GM19324 (cell line): ENCODE results near the gene KRTAP2-2.
"Not testable (repeated sequence)": the region's sequence is repeated elsewhere in the genome, so short reads cannot be mapped to it uniquely, and the experiment has no call there.

Source experiments
- ATAC-seq: cut with Tn5 transposase; IDR thresholded peaks from one replicate; pipeline ENCODE4 v1.9.1; 2021; ENCODE audit warnings: mild to moderate bottlenecking, moderate library complexity; ENCODE audit not compliant: unreplicated experiment, low FRiP score

Gene KRTAP2-2

DNA sequence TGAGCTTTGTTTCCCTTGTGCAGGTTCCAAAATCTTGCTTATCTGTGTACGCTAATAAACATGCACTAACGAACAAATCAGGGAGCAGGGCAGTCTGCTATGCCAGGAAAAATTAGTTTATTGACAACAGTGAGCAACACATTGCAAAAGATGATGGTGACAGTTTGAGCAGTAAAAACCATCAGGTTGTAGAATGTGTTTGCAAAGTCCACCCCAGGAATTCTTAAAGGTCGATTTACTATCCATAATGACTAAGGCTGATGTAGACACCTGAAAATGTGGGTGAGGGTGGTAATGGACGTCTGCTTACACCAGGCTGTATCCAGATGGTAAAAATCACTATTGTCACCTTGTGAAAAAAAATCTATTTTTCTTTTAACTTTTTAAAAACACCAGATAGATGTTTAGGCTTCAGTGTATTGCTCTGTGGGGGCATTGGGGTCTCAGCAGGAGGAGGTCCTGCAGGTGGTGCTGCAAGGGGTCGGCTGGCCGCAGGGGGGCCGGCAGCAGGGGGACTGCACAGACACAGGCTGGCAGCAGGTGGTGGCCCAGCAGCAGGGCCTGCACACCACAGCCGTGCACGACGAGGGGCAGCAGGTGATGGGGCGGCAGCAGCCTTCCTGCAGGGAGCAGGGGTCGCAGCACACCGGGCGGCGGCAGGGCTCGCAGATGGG is 10.1 kb upstream of the KRTAP2-2 start:
- not testable (repeated sequence) for ATAC-seq

DNA sequence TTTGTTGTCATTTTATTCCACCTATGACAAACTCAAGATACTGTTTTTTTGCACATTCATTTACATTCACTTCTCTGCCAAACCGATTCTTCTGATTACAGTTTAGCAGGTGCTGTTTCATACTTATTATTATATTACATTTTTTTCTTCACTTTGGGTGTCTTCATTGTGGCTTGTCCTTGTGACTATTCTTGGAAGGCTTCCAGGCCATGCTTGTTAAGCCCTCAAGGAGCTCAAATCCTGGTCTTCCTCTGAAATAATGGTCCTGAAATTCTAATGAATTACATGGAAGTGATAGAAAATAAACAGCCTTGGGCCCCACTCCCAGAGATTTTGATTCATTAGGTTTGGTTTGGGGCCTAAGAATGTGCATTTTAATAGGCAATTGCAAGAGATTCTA is 9.3 kb upstream of the KRTAP2-2 start:
- ATAC-seq = no peak

DNA sequence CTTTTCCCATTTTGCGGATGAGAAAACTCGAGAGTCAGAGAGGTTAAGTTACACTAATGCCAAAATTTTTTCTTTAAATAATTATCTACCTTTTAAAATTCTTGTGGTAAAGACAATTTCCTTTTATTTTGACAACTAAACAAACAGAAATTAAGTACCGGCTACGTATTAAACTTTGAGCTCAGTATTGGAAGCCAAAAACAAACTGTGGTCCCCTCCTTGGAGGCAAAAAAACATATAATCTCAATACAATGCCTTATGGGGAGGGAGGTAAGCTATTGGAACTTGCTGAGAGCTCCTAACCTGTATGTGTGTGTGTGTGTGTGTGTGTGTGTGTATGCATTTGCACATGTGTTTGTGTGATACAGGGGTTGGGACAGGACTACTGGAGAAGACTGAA is 8.4 kb upstream of the KRTAP2-2 start:
- ATAC-seq = no peak

DNA sequence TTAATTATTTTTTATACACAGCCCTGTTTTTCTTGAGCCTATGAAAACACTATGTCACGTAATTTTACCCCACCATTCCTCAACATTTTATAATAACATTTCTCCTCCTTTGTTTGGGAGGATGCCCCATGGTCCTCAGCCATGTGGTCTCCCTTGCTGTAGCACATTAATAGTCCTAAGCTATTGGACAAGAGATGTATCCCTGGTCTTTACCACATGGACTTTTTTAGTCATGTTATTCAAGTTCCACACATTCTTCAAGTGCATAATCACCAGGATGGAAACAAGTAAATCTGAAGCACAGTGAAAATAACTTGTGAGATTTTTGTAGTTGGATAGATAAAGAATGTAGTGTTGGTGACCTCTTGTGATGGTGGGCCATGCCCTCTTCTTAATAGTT is 6.9 kb upstream of the KRTAP2-2 start:
- no peak for ATAC-seq

DNA sequence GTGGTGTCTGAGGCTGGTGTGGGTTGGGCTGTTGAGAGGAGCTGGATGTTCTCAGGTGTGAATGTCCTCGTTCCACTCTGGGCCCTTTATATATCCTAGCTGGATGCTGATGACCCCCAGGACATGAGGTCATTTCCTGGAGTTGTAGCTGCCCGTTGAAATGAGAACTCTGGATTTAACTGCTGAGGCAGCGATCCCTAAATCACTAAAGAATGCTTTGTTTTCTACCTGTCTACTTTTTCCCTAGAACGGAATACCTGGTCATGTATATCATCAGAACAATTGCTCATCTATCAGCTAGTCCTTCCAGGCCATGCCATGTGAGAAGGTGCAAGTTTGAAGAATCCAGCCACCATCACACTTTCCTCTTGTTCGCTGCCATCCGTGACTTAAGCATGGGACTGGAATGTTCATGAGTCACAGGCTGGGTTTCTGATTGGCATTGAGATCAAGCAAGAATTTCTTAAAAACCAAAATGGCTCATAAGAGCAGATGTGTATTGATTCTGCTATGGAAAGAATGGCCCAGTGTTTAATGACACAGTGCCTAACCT is 5.1 kb upstream of the KRTAP2-2 start, which contains the start of gene KRTAP2-3:
Gene KRTAP2-3 (minus strand): TSS at position 63 of the 553 bp plus-strand sequence. CDS start 64 bp downstream, outside the sequence.
- ATAC-seq = no peak

DNA sequence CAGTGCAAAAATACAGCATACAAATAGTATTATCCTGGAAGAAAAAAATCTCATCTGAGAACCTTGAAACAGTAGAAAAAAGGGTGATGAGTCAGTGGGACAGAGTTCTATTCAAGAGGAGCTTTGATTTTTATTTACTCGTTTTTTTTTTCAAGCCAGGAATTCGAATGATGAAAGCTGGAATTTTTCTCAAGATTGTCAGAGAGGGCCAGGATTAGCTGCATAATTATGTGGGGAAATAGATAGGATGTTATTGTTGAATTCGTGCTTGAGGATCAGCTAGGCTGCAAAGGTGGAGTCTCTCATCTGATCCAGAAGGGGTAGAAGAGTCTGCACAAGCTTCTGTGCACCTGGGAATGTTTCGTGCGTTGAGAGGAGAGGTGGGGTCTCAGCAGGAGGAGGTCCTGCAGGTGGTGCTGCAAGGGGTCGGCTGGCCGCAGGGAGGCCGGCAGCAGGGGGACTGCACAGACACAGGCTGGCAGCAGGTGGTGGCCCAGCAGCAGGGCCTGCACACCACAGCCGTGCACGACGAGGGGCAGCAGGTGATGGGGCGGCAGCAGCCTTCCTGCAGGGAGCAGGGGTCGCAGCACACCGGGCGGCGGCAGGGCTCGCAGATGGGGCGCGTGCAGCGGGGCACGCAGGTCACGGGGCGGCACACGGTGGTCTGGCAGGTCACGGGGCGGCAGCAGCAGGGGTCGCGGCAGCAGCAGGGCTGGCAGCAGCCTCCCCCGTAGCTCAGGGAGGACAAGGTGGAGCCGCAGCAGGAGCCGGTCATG is 4.4 kb upstream of the KRTAP2-2 start:
- not testable (repeated sequence) for ATAC-seq

DNA sequence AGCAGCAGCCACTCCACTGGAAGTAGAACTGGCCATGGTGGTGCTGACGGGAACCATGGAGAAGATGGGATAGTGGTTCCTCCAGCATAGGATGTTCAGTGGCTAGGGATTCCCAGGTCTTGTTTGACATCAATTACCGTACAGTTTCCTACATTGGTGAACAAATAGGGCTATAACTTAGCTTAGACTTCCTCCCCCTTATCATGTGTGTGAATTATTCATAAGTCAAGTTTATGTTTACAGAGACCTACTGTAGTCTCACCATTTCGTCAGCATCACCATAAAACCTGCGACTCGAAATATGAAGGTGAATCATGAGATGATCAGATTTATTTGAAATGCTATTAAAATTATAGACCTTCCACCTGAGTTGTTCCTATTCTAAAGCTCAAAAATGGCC is 3.7 kb upstream of the KRTAP2-2 start:
- no peak for ATAC-seq

DNA sequence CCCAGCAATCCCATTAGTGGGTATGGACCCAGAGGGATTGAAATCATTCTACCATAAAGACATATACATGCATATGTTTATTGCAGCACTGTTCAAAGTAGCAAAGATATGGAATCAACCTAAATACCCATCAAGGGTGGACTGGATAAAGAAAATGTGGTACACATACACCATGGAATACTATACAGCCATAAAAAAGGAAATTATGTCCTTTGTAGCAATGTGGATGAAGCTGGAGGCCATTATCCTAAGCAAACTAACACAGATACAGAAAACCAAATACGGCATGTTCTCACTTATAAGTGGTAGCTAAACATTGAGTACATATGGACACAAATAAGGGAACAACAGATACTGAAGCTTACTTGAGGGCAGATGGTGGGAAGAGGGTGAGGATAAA is 2.5 kb upstream of the KRTAP2-2 start:
- no peak for ATAC-seq

DNA sequence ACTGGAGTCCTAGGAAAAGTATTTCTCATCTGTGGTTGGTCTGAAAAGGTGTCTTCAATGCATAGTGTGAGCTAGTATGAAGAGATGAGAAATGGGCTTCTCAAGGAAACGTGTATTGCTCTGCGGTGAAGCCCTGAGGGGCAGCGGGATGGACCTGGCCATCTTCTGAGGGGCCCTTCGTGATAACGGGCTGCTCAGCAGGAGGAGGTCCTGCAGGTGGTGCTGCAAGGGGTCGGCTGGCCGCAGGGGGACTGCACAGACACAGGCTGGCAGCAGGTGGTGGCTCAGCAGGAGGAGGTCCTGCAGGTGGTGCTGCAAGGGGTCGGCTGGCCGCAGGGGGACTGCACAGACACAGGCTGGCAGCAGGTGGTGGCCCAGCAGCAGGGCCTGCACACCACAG is 474 bp downstream of the KRTAP2-2 start:
- ATAC-seq = not testable (repeated sequence)

DNA sequence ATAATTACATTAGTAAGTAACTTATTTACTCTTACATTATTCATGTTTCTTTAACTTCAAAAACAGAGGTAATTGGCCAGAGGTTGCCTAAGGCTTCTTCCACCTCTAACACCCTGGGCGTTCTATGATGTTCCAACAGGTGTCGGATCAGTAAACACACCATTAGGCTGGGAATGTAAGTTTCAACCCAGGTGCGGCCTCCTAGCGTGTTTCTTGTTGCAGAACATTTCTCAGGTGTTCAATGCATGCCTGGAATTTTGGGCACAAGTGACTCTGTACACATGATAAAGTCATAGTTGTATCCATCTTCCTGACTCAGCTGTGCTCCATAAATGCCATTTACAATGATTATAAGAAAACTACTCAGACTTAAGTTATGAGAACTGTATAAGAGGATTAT is 1.0 kb downstream of the KRTAP2-2 start:
- ATAC-seq = no peak

DNA sequence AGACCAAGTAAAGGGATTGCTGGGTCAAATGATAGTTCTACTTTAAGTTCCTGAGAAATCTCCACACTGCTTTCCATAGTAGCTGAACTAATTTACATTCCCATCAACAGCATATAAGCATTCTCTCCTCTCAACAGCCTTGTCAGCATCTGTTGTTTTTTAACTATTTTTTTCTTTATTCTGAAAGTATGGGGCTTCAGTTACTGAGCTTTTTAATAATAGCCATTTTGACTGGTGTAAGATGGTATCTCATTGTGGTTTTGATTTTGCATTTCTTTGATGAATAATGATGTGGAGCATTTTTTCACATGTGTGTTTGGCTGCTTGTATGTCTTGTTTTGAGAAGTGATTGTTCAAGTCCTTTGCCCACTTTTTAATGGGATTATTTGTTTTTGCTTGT is 2.5 kb downstream of the KRTAP2-2 start:
- ATAC-seq = no peak

DNA sequence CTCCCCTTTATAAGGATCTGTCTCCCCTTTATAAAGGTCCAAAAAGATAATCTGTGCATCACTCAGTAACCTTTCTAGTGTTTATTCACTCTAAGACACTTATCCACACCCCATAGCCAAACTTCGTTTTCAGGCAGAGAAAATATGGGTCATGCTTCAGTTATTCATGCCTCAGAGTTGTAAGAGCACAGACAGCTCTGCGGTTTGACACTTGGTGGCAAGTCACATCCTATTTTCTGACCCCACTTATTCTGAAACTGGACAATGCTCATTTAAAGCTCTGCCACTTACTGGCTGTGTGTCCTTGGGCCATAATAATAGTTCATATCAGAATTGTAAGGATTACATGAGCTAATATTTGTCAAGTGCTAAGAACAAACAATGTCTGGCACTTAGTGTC is 5.9 kb downstream of the KRTAP2-2 start:
- no peak for ATAC-seq

DNA sequence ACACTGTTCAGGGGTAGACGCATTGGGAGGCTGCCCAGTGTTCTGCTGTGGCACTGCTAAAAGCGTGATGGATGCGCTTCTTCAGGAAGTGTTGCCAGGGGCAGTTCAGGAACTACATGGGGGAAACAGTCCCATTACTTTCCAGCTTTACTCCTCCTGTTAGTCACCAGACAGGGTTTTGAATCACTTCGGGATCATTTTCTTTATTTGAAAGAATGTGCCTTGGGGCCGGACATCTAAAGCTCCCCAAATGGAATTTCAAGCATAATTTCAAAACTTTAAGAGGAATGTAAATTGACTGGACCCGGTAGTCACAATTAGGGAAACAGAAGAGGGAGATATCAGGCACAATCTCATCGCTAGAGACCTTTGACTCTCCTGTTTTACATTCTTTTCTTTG is 6.6 kb downstream of the KRTAP2-2 start:
- ATAC-seq = no peak

DNA sequence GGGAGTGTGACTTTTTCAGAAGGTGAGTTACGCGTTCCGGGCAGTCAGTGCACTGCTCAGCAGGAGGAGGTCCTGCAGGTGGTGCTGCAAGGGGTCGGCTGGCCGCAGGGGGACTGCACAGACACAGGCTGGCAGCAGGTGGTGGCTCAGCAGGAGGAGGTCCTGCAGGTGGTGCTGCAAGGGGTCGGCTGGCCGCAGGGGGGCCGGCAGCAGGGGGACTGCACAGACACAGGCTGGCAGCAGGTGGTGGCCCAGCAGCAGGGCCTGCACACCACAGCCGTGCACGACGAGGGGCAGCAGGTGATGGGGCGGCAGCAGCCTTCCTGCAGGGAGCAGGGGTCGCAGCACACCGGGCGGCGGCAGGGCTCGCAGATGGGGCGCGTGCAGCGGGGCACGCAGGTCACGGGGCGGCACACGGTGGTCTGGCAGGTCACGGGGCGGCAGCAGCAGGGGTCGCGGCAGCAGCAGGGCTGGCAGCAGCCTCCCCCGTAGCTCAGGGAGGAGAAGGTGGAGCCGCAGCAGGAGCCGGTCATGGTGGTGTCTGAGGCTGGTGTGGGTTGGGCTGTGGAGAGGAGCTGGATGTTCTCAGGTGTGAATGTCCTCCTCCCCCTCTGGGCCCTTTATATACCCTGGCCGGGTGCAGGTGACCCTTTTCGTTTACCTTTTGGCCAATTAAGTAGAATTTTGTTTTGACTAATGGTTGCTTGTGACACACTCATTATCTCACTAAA is 8.1 kb downstream of the KRTAP2-2 start, which contains the start of gene KRTAP2-1:
Gene KRTAP2-1 (minus strand): TSS at position 582 of the 731 bp plus-strand sequence. CDS start 49 bp downstream, at position 533.
- not testable (repeated sequence) for ATAC-seq

DNA sequence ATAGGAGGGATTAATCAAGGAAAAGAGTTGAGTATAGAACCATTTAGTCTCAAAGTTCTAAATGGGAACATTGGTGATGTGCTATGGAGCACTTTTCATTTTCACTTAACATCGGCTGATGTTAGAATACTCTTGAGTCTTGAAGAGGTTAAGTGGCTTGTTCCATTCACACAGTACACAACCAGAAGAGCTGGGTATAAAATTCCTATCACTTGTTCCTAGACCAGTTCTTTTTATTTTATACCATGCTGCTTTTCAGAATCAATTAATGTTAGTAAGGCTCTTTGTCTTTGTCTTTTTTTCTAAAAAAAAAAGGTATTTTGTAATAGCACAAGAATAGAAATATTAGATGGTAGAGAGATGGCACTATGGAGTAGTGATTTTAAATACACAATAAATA is 12.1 kb downstream of the KRTAP2-2 start:
- no peak for ATAC-seq

DNA sequence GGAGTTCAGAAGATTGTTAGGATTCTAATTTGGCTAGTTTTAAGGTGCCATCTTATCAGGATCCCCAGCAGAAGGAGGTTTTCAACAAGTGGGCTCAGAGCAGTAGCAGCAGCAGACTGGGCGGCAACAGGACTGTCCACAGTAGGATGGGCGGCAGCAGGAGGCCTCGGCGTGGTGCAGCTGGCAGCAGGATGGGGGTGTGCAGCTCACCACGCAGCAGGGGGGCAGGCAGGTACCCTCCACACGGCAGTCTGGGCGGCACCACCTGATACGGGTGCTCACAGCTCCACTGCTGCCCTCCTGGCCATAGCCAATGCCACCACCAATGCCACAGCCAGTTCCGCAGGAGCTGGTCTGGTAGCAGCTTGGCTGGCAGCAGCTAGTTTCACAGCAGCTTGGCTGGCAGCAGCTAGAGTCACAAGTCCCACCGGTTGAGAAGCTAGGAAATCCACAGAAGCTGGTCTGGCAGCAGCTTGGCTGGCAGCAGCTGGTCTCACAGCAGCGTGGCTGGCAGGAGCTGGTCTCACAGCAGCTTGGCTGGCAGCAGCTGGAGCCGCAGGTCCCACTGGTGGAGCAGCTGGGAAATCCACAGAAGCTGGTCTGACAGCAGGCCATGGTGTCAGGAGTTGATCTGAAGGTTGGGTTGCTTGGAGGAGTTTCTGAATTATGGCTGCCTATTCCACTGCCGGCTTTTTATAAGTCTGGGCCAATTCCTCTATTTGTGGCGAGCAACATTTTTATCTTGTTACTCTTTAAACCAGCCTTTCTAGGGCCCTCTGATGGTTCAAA is 14.1 kb downstream of the KRTAP2-2 start, which contains the start of gene KRTAP1-1:
Gene KRTAP1-1 (minus strand): TSS at position 668 of the 789 bp plus-strand sequence. CDS start 53 bp downstream, at position 615.
- not testable (repeated sequence) for ATAC-seq

DNA sequence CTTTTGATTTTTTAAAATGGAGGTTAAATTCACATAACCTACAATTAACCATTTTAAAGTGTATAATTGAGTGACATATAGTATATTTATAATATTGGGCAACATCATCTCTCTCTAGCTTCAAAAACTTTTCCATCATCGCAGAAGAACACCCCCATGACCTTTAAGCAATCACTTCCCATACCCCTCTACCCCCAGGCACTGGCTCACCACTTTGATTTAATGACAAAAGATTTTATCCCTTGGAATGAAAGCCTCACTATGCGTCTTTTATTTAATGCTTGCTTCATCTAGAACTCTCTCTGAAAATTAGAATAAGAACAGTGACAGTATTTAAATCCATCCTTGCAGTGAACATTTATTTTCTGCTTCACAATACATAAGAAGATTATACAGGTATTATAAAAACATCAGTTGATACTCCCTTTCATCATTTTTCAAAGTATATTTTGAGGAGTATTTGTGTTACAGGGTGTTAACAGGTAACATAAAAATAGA is 17.1 kb downstream of the KRTAP2-2 start:
- no peak for ATAC-seq

DNA sequence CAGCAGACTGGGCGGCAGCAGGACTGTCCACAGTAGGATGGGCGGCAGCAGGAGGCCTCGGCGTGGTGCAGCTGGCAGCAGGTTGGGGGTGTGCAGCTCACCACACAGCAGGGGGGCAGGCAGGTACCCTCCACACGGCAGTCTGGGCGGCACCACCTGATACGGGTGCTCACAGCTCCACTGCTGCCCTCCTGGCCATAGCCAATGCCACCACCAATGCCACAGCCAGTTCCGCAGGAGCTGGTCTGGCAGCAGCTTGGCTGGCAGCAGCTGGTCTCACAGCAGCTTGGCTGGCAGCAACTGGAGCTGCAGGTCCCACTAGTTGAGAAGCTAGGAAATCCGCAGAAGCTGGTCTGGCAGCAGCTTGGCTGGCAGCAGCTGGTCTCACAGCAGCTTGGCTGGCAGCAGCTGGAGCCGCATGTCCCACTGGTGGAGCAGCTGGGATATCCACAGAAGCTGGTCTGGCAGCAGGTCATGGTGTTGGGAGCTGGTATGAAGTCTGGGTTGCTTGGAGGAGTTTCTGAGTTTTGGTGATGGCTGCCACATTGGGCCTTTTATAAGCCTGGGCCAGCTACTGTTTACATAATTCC is 20.6 kb downstream of the KRTAP2-2 start, which contains the start of gene KRTAP1-3:
Gene KRTAP1-3 (minus strand): TSS at position 529 of the 590 bp plus-strand sequence. CDS start 53 bp downstream, at position 476.
- not testable (repeated sequence) for ATAC-seq

DNA sequence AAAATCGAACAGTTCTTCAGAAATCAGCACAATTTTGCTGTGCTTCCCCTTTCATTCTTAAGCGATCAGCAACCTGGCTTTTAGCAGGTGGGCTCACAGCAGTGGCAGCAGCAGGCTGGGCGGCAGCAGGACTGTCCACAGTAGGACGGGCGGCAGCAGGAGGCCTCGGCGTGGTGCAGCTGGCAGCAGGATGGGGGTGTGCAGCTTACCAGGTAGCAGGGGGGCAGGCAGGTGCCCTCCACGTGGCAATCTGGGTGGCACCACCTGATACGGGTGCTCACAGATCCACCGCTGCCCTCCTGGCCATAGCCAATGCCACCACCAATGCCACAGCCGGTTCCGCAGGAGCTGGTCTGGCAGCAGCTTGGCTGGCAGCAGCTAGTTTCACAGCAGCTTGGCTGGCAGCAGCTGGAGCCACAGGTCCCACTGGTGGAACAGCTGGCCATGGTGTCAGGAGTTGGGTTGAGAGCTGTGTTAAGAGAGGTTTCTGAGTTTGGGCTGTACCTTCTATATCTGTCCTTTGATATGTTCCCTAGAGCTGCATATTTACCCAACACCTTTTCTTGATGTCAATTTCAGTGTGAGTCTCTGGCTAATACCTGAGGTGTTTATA is 25.3 kb downstream of the KRTAP2-2 start, which contains the start of gene KRTAP1-4:
Gene KRTAP1-4 (minus strand): TSS at position 563 of the 613 bp plus-strand sequence. CDS start 117 bp downstream, at position 446.
- no peak for ATAC-seq
